Measurements from ENCODE around the gene KLK13.
A peak's percentile ranks its signal among the peaks of the same experiment; 100 is the strongest.

Gene KLK13, protein sequence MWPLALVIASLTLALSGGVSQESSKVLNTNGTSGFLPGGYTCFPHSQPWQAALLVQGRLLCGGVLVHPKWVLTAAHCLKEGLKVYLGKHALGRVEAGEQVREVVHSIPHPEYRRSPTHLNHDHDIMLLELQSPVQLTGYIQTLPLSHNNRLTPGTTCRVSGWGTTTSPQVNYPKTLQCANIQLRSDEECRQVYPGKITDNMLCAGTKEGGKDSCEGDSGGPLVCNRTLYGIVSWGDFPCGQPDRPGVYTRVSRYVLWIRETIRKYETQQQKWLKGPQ

DNA sequence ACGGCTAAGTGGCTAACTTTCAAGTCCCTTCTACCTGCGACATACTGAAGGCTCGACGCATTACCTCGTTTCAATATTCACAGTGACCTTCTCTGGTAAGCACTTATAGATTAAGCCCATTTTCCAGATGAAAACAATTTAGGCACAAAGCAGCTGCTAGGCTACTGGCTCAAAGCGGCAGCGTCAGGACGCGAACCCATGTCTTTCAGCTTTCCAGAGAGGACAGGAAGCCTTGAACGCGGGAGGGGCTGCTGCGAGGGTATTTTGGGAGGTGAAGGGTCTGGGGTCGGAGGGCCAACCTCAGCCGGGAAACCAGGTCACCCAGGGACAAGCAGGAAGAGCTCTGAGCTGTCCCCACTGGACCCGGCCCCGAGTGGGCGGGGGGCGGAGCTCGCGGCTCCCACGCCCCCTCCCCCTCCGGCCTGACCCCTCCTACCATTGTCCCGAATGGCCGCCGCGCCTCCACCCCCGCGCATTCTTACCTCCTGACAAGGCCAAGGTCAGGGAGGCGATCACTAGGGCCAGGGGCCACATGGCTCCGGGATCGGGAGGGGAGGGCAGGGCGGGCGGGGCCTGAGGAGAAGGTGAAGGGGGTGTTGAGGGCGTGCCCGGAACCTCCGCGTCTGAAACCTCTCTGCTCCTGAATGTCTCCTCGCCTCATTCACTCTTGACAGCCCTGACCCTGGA, at the start of gene KLK13:
Gene KLK13, minus strand, starts transcription at position 559 of the 687 bp plus-strand sequence. Its CDS starts 25 bp downstream, at position 534.
- no peak for DNase-seq

DNA sequence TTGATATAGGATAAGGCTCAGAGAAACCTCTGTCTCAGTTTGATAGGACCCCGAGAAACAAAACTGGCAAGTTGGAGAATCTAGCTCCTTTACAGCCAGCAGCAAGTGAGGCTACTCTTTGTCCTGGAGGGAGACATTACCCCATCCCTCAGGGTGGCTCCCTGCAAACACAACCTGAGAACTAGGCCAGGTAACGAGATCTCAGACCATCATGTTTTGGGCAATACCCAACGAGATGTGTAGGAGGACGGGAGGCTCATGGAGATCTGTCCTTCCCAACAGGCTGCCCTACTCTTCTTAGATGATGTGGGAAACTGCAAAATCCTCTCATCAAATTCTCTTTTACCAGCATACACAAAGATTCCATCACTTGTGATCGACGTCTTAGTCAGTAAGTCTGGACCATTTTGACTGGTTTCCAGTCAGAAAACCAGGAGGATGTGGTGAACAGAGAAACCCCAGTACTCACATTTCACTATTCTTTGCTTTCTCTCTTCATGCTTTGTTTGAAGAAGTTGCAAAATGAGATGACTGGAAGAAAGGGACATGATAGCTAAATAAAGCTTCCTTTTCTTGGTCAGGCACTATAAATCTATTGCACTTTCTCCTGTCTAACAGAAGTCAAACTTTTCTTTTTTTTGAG, 49.3 kb upstream of the KLK13 start:
- DNase-seq, result no peak

DNA sequence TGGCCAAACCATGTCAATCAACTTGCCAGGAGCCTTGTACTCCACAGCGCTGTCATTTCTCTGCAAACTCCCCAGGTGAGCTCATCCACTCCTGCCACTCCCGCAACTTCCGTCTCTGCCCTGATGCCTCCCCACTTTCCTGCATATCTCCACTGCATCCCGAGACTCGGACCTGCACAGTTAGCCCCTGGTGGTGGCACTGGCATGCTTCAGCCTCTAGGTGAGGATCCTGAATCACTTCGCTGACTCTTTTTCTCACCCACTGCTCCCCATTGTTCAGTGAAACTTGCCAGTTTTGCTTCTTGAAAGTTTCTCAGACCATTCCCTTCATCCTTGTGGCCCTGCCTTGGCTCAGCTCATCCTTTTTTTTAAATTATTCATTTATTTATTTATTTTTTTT, 46.7 kb upstream of the KLK13 start:
- no peak for DNase-seq

DNA sequence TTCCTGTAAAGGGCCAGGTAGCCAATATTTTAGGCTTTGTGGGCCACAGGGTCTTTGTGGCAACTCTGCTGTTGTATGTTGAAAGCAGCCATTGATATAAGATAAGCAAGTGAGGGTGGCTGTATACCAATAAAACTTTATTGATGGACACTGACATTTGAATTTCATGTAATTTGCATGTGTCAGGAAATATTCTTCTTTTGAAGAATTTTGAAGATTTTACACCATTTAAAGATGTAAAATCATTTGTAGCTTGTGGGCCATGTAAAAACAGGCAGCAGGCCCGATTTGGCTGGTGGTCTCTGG, 45.7 kb upstream of the KLK13 start:
- no peak for DNase-seq

DNA sequence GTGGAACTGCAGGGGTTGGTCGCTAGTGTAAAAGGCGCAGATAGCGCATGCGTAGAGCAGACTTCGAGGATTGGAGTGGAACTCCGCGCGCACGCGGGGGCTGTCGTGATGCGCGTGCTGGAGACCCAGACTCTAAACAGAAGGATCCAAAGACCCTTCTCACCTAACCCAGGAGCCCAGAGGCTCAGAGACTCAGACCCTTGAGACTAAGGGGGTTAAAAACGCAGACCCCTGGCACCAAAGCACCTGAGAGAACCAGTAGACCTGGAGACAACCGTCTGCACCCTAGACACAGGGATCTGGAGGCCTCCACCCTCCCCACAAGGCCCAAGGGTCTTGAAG, 43.9 kb upstream of the KLK13 start:
- no peak for DNase-seq

DNA sequence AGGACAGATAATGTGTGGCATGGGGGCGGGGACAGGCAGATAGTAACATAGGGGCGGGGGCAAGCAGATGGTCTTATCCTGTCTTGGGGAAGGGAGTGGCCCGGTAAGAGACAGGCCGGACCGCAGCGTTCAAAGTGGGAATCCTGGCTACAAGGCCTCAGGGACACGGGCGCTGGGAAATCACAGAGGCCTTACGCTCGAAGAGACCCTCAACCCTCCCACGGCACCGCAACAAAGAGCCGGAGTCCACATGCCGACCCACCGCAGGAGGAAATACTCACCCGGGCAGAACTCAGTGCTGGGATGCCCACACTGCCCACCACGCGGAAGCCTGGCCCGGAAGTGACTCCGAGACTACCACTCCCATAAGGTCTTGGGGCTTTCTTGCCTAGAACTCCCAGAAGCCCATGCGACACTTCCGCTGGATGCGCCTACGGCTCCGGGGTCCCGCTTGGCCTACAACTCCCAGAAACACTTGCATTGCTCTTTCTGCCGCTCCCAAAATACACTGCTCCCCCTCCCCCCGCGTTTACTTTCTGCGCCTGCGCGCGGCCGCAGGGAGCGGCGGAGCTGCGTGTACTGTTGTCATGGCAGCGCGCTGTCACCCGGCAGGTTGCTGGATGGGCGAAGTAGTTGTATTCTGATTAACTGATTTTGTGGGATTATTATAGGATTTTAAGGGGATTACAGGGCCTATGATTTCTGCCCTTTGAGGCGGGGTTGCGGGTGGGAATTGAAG, 43.3 kb upstream of the KLK13 start, which contains the start of gene CTU1:
Gene CTU1, minus strand, starts transcription at position 344 of the 739 bp plus-strand sequence. CDS start 3,840 bp downstream, outside the sequence.
- peak; percentile 98 for DNase-seq

DNA sequence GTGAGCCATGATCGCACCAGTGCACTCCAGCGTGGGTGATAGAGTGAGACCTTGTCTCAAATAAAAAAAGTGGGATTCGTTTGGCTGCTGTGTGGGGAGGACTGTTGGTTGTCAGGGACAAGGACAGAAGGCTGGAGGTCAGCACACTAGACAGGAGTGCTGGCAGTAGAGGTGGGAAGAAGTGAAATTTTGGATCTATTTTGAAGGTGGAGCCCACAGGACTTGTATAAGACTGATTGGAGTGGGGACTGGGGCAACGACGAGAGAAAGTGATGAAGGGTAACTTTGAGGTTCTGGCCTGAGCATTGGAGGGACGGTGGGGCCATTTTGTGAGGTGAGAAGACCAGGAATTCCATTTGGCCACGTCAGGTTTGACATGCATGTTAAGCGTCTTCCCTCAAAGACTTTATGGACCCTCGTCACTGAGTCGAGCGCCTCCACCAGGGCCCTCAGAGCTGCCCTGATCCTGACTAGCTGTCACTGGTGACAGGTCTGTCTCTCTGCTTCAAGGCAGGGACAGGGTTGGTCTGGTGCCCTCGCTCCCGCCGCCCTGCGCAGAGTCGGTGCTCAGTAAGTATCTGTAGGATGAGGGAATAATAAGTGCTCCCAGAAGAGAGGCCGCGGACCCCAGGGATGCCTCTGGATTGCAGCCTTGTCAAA, 42.6 kb upstream of the KLK13 start:
- DNase-seq, result no peak

DNA sequence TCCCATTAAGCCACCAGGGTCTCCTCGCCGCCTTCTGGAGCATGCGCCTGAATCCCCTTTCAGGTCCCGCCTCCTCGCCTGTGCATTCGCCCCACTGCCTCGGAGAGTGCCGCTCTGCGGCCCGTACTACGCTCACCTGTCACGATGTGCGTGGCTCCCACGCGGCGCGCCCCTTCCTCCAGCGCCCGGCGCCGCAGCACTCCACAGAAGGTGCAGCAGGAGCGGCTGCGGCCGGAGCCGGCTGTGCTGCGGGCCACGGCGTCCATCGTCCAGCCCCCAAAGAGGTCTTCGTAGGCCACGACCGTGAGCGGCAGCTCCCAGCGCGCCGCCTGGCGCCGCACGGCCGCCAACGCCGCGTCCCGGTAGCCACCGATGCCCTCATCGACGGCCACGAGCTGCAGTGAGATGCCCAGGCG, 39.0 kb upstream of the KLK13 start:
- no peak for DNase-seq

DNA sequence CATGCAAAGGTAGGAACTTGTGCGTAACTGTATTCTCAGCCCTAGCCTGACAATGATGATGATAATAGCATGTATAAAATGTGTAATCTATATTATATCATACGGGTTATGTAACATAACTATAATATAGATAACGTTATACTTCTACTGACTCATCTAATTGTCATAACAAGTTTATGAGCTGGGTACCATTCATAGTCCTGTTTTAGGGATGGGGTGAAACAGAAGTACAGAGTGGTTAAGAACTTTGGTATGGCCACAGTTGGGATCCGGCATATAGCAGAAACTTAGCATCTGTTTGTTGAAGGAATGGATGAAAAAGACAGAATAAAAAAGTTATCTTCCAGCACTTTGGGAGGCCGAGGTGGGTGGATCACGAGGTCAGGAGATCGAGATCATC, 38.1 kb upstream of the KLK13 start:
- no peak for DNase-seq

DNA sequence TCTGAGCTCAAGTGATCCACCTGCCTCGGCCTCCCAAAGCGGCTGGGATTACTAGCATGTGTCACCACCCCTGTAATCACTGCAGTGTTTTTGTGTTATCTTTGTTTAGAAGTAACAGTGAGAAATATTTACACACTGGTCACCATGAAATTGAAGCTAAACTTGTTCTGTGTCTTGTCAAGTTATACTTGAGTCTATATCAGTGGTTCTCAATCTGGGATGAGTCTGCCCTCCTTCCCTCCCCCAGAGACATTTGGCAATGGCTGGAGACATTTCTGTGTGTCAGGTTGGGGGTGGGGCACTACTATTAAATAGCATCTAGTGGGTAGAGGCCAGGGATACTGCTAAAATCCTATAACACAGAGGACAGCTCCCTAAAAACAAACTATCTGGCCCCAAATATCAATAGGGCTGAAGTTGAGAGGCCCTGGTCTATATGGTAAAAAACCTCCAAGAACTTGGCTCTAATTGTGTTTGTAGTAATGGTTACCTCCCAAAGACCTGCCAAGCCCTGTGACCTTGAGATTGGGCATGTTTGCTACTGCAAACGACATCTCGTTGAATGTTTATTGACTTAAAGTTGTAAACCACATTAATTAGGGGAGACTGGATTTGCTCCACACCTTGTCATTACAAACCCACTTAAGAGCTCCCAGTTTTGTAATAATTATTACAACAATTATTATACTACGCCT, 36.4 kb upstream of the KLK13 start:
- no peak for DNase-seq

DNA sequence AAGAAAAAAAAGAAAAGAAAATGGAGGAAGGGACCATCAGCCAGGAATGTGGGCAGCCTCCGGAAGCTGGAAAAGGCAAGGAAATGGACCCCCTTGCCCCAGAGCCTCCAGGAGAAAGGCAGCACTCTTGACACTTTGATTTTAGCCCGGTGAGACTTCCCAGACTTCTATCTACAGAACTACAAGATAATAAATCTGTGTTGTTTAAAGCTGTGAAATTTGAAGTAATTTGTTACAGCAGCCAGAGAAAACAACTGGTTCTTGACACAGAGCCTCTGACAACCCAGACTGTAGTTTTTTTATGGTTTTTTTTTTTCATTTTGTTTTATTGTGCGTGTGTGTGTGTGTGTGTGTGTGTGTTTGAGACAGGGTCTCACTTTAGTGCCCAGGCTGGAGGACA, 35.7 kb upstream of the KLK13 start:
- DNase-seq, result no peak

DNA sequence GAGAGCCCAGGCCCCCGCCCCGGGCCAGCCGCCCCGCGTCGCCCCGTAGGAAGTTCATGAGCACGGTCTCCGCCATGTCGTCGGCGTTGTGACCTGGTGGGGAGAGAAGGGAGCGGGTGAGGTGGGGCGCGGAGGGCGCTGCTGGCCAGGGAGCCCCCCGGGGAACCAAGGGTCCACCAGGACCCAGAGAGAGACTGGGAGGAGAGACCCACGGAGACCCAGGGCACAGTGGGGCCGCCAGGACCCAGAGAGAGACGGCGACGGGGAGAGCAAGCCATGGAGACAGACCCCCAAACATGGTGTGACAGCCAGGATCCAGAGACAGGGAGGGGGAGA, 34.1 kb upstream of the KLK13 start:
- DNase-seq, result no peak

DNA sequence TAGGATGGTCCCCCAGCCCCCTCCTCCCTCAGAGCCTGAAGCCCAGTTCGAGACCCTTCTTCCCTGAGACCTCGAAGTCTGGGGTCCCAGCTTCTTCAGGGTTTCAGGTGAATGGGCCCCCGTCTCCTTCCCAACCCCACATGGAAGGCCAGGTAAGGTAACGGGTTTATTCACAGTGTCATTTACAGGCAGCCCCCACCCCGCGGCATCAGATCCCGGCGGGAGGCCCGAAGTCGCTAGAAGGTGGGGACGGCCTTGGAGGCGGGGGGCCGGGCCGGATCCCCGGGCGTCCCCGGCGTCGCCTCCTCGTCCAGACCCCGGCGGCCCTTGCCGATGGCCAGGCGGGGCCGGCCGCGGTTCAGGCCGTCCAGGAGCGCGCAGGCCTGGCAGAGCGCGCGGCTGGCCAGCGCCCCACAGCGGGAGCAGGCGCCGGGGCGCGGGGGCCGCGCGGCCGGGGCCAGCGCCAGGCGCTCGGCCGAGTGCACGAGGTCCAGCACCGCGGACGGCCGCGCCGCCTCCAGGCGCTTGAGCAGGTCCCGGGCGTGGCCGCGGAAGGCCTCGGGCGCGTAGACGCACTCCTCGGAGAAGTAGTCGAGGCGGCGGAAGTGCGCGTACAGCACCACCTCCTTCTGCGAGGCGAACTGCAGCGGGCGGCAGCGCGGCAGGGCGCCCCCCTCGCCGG, 33.6 kb upstream of the KLK13 start:
- DNase-seq, result no peak

DNA sequence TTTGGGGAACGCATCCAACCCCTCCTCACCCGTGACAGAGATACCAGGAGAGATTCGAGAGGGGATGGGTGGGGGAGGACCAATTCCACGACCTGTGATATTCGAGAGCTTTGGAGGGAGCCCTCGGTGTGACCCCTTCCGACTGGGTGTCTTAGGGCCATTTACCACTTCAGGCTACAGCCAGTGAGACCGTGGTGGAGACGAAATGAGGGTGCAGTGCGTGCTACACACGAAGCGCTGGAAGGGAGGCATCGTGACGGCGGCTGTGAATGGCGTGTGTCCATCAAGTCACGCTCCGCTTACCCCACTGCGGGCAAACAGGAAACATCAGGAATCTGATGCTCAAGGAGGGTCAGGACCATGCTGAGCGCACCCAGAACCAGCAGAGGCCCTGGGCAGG, 32.9 kb upstream of the KLK13 start:
- DNase-seq, result no peak

DNA sequence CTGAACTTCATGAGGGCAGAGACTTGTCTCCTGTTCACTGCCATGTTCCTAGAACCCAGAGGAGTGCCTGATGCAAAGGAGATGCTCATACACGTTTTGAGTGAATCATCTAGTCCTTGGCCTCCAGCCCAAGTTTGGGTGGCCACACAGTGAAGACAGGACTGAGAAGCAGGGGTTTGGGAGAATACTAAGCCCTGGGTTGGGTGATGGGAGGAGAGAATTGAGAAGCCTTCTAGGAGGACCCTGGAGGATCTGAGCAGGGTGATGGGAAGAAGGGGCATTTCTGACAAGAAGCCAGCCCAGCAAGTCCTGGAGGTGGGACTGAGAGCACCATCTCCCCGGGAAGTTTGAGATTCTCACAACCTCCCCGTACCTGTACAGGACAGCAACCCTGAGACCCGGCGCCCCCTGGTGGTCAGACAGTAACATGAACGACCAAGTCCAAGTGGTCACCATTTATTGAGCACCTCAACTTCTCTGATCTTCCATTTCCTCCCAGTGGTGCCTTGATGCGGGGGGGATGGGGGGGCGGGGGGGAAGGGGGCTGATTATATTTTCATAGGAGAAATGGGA, 32.4 kb upstream of the KLK13 start:
- no peak for DNase-seq

DNA sequence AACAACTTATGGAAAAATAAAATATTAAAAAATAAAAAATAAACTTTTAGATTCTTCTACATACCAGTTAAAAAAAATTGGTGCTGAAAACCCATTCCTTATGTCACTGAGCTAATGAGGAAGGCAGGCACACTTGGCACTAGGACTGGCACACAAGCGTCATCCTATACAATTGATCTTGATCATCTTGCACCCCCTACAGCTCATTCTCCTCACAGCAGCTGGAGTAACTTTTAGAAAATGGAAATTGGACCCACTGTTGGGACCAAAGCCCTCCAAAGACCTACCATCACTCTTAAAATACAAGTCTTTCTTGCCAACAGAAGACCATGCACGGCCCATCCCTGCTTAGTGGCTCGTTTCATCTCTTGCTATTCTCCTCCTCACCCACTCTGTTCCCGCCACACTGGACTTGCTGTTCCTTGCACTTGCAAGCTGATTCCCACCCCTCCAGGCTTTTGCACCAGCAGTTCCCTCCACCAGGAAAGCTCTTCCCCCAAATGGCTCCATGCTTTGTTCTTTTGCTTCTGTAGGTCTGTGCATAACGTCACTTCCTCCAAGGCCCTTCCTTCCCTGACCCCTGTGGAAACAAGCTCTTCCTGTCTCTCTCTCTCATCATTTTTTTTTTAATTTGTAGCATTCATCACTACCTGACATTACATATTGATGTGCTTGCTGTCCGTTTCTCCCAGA, 31.7 kb upstream of the KLK13 start:
- no peak for DNase-seq

DNA sequence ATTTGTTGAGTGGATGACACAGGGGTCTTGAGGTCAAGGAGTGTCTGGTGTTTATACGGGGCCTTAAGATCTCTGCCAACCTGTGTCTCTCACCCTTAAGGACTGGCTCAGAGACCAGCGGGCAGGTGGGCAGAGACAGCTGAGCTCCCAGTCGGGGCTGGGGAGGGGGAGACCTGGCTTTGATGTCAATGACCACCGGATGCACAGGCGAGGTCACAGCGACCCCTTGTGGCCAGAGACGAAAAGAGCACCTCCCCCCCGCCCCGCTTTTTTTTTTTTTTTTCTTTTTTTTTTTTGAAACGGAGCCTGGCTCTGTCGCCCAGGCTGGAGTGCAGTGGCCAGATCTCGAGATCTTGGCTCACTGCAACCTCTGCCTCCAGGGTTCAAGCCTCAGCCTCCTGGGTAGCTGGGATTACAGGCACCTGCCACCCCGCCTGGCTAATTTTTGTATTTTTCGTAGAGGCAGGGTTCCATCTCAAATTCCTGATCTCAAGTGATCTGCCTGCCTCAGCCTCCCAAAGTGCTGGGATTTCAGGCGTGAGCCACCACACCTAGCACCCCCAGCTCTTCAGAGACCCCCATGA, 29.9 kb upstream of the KLK13 start:
- no peak for DNase-seq

DNA sequence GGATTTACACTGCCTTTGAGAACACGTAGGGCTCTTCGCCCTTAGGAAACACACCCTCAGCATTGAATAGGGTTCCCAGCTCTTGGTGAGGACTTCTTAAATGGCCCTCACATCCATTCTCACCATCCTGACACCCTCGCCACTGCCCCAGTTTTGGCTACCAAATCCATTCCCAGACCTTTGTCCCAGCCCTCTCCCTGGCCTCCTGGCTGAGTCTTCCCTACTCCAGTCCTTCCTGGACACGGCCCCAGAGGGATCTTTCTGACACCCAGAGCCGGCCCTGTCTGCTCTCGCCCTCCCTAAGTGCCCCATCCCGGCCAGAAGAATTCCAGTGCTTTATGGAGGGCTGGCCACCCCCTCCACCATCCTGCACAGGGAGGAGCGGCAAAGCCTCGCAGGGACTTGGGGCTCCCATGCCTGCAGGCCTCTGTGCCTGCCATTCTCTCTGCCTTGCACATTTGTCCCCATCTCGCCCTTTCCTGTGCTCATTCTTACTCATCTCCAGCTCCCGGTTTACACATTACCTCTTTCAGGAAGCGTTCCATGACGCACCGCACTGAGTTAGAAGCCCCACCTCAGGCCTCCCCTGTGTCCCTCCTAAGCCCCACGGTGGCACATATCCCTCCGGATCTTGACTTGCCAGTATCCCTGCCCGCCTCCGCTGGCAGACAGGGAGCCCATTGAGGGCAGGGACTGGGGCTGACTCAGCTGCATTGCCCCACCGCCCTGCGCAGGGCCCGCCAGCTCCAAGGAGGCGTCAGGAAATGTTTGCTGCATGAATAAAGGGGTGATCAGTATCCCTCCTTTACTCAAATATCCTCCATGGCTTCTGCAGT, 28.8 kb upstream of the KLK13 start:
- DNase-seq, result no peak

DNA sequence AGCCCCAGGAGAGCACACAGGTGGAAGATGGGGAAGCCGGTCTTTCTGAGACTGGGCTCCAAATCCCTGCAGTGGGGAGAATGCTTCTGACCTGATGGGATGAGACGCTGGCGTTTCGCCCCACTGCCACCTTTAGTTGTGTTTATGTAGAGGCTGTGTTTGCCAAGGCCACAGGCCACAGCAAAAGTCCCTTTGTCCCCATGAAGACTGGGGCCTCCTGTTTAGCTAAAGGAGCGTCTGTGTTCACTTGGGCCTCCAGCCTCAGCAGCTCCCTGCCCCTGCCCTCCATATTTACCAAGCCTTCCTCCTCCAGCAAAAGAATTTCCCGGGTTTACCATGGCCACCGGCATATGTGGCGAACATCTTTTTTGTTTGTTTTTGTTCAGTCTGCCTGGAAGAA, 28.2 kb upstream of the KLK13 start:
- no peak for DNase-seq
